Measurements from ENCODE around the gene SMC2. TPM values are rescaled to one million over a fixed set of nuclear protein-coding genes. Genes with fewer than 3 reads are reported as not detected.

SMC2 gene
- total and polyA plus RNA-seq, 2 donors (not counting 3 experiments of a cell fraction or from before 2014, with no cell fraction given), result 5.3 to 34.1 TPM

GRCh38 chr9:104107799-104108198, 13.7 kb downstream of the SMC2 start:
- Histone ChIP-seq H3K27ac (ENCODE audit: insufficient read depth, low read depth, low read length) (no peak overlapping the region), H2AFZ (ENCODE audit: low read depth, low read length) (no peak overlapping the region), H4K20me1 (replicated peaks; ENCODE audit: control insufficient read depth, extremely low read depth, insufficient read depth, low read length) (no peaks in the 10 kb centered on the region), H3K9ac (replicated peaks; ENCODE audit: extremely low read depth, insufficient read depth, low read length) (no peak overlapping the region), H3K79me2 (ENCODE audit: control insufficient read depth, insufficient read depth, low read length) (no peaks in the 10 kb centered on the region), H3K4me3 (replicated peaks in 1 of 3; ENCODE audit: insufficient read depth in 1 of 3, low read depth in 1 of 3, low read length in 3 of 3) (no peak overlapping the region), H3K9me1 (replicated peaks; ENCODE audit: control insufficient read depth, extremely low read depth, insufficient read depth, low read length) (no peaks in the 10 kb centered on the region), H3K9me3 (replicated peaks; ENCODE audit: control insufficient read depth, insufficient read depth, low read length) (no peaks in the 10 kb centered on the region), H3K36me3 (ENCODE audit: control insufficient read depth in 2 of 2, extremely low read depth in 1 of 2, insufficient read depth in 2 of 2, low read length in 2 of 2) (peaks cover 10 to 12% of the 10 kb centered on the region in 2 experiments), H3K4me2 (ENCODE audit: insufficient read depth, low read length) (no peak overlapping the region), H3K27me3 (ENCODE audit: control insufficient read depth in 2 of 2, insufficient read depth in 2 of 2, low read length in 2 of 2) (no peaks in the 10 kb centered on the region), H3K4me1 (ENCODE audit: control insufficient read depth, extremely low read depth, insufficient read depth, low read length) (no peaks in the 10 kb centered on the region)
- no peak for DNase-seq (ENCODE audit: low read depth, low spot score)
- ChIA-PET POLR2A (no interaction called here), CTCF (no interaction called here)
- TF ChIP-seq JUN (IDR thresholded peaks at IDR 0.05; ENCODE audit: borderline replicate concordance, insufficient read depth, insufficient read length, low read depth) (no peak), MAX (IDR thresholded peaks at IDR 0.05; ENCODE audit: insufficient read depth, insufficient read length) (no peak), MYC (IDR thresholded peaks at IDR 0.05; ENCODE audit: low read depth, low read length) (no peak), CTCF (IDR thresholded peaks at IDR 0.05; ENCODE audit: extremely low read depth in 1 of 2, insufficient read depth in 1 of 2, low read depth in 1 of 2, low read length in 2 of 2) (no peak), POLR2A (IDR thresholded peaks at IDR 0.05; ENCODE audit: low read depth, low read length) (no peak), GATA2 (IDR thresholded peaks at IDR 0.05; ENCODE audit: insufficient read depth, insufficient read length, low read depth, low read length) (no peak), FOS (IDR thresholded peaks at IDR 0.05; ENCODE audit: borderline replicate concordance, insufficient read depth, low read length) (no peak), POLR2AphosphoS5 (IDR thresholded peaks at IDR 0.05; ENCODE audit: insufficient read depth, low read depth, low read length) (no peak), EZH2 (IDR thresholded peaks at IDR 0.05; ENCODE audit: borderline replicate concordance, low read depth, low read length, severe bottlenecking) (no peak)
- no peak for FAIRE-seq
- dilution Hi-C loops (cut with MboI; ENCODE audit: extremely low pct_ligation_motif_present, low sequenced_read_pairs) (no loop called here), intact Hi-C loops (cut with micrococcal nuclease) (no loop called here)
- BruUV-seq (replicated peaks), result no TSS peak

All from endothelial cell of umbilical vein (primary cell).